Sigmoid colon (tissue), 7 donors: ENCODE measurements around the gene TMEM143. TPM values are rescaled to one million over a fixed set of nuclear protein-coding genes. Genes with fewer than 3 reads are reported as not detected.

Experiments
- DNase-seq: peaks from one replicate; pipeline ENCODE4 v3.0.0-alpha.2; 2019
- H3K27ac ChIP-seq, 4 donors: fragments of 200-600 bp; sonication (generic); one replicate each; pipeline ENCODE4 v1.5.1; 2016 to 2019; ENCODE audit warnings: mild to moderate bottlenecking in 1 of 4
- H3K27me3 ChIP-seq, 3 donors: fragments of 200-600 bp; sonication (generic); one replicate each; pipeline ENCODE4 v1.5.1; 2019; ENCODE audit warnings: mild to moderate bottlenecking in 1 of 3
- H3K36me3 ChIP-seq, 4 donors: fragments of 200-600 bp; sonication (generic); one replicate each; pipeline ENCODE4 v1.5.1; 2016 to 2019
- H3K4me1 ChIP-seq, 4 donors: fragments of 200-600 bp; sonication (generic); one replicate each; pipeline ENCODE4 v1.5.1; 2017 to 2019
- H3K4me3 ChIP-seq, 4 donors: fragments of 200-600 bp; sonication (generic); one replicate each; pipeline ENCODE4 v1.5.1; 2017 to 2019; ENCODE audit warnings: mild to moderate bottlenecking in 2 of 4, moderate library complexity in 1 of 4
- H3K9me3 ChIP-seq, 4 donors: fragments of 200-600 bp in 3 of 4; sonication (generic) in 3 of 4; one replicate each; pipeline versions ENCODE4 v1.5.1 to v1.6.1; 2013 to 2019
- EP300 ChIP-seq, 4 donors: sonication (generic); formaldehyde crosslinking; IDR thresholded peaks; one replicate each; pipeline ENCODE4 v1.6.1; 2017; ENCODE audit warnings: antibody characterized with exemption in 4 of 4
- POLR2A ChIP-seq, 2 donors: fragments of 450-650 bp; IDR thresholded peaks; one replicate each; pipeline ENCODE4 v1.6.1; 2016; ENCODE audit warnings: antibody characterized with exemption in 2 of 2, mild to moderate bottlenecking in 2 of 2, moderate library complexity in 2 of 2
- POLR2AphosphoS5 ChIP-seq, 4 donors: sonication (generic); formaldehyde crosslinking; IDR thresholded peaks; one replicate each; pipeline ENCODE4 v1.6.1; 2017; ENCODE audit warnings: antibody characterized with exemption in 4 of 4
- WGBS, 2 donors: extraction: QIAGEN DNeasy Blood & Tissue Kit; methylation state at CpG; one replicate each; pipeline ENCODE4 v1.1.7; 2013; 5-methylcytosine and 5-hydroxymethylcytosine counted together
- intact Hi-C: fragments of 100-400 bp; cut with DNase I; formaldehyde crosslinking; loops from one replicate; pipeline ENCODE4 v1.15.1; 2023
- polyA plus RNA-seq, 3 donors: library from polyadenylated mRNA; stranded (reverse); fragments of 200-250 nt; gene quantifications; one replicate each; pipeline ENCODE4 v1.2.3, GENCODE V29; 2013
- total RNA-seq, 4 donors: library from RNA; depleted of rRNA; stranded (reverse); fragments of >200 nt; gene quantifications; one replicate each; pipeline ENCODE4 v1.1.0, GENCODE V29; 2016
- TF ChIP-seq, protein P1 (sequence below), 4 experiments: fragments of 450-650 bp in 3 of 4; fragments of 200-600 bp in 1 of 4; IDR thresholded peaks; one replicate each; pipeline ENCODE4 v1.5.1; 2016 to 2019; ENCODE audit warnings: antibody characterized with exemption in 4 of 4, mild to moderate bottlenecking in 3 of 4, moderate library complexity in 2 of 4
- donor health status: healthy with polysubstance abuse.
- donor health status: Bipolar disorder and iron deficiency.
- donor health status: healthy.

The TMEM143 gene
- total and polyA plus RNA-seq, 7 donors, result 4.2 to 8.9 (median 6.8) TPM

DNA sequence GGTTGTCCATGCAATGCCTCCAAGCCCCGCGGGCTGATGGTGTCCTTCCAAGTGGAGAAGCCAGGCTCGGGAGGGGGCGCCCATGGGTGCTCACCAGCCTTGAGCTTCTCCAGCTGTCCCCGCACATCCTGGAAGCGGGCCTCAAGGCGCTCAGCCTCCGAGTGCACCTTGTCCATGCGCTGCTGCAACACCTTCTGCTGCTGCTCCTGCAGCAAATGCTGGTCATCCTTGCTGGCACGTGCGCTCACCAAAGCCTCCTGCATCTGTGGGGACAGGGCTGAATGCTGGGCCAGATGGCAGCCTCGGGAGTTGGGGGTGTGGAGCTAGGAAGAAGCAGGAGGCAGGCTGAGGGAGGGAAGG lies 61.2 kb downstream of the TMEM143 start:
- Histone ChIP-seq H3K36me3 (no peaks in the 10 kb centered on the region), H3K4me1 (no peaks in the 10 kb centered on the region), H3K9me3 (no peaks in the 10 kb centered on the region), H3K27ac (no peak overlapping the region), H3K27me3 (no peaks in the 10 kb centered on the region), H3K4me3 (no peak overlapping the region)
- TF ChIP-seq POLR2A (IDR thresholded peaks at IDR 0.05), result no peak
- TF ChIP-seq POLR2AphosphoS5 (IDR thresholded peaks at IDR 0.05), result no peak
- TF ChIP-seq EP300 (IDR thresholded peaks at IDR 0.05), result no peak
- TF ChIP-seq, protein P1, sequence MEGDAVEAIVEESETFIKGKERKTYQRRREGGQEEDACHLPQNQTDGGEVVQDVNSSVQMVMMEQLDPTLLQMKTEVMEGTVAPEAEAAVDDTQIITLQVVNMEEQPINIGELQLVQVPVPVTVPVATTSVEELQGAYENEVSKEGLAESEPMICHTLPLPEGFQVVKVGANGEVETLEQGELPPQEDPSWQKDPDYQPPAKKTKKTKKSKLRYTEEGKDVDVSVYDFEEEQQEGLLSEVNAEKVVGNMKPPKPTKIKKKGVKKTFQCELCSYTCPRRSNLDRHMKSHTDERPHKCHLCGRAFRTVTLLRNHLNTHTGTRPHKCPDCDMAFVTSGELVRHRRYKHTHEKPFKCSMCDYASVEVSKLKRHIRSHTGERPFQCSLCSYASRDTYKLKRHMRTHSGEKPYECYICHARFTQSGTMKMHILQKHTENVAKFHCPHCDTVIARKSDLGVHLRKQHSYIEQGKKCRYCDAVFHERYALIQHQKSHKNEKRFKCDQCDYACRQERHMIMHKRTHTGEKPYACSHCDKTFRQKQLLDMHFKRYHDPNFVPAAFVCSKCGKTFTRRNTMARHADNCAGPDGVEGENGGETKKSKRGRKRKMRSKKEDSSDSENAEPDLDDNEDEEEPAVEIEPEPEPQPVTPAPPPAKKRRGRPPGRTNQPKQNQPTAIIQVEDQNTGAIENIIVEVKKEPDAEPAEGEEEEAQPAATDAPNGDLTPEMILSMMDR (IDR thresholded peaks at IDR 0.05), result no peak
- intact Hi-C loops, result no loop called here
- WGBS, 2 donors, result 92 to 94% methylated on average over 12 of the region's 12 CpGs
- DNase-seq, result no peak

DNA sequence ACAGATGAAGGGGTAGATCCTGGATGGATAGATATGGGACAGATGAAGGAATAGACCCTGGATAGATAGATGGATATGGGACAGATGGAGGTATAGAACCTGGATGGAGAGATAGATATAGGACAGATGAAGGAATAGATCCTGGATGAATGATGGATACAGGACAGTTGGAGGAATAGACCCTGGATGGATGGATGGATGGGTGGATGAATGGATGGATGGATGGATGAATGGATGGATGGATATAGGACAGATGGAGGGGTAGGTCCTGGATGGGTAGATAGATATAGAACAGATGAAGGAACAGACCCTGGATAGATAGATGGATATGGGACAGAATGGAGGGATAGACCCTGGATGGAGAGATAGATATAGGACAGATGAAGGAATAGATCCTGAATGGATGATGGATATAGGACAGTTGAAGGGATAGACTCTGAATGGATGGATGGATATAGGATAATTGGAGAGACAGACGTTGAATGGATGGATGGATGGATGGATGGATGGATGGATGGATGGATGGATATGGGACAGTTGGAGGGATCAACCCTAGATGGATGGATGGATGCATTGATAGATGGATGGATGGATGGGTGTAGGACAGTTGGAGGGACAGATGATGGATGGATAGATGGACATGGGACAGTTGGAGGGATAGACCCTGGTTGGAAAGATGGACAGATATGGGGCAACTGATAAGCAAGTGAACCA lies 61.7 kb downstream of the TMEM143 start:
- no peaks in the 10 kb centered on the region for H3K36me3 ChIP-seq
- no peaks in the 10 kb centered on the region for H3K27me3 ChIP-seq
- no peak for DNase-seq
- WGBS, 2 donors, result 96 to 97% methylated on average over 1 of the region's 1 CpG
- H3K9me3 ChIP-seq, result no peaks in the 10 kb centered on the region
- no peak overlapping the region for H3K4me3 ChIP-seq
- H3K27ac ChIP-seq, result no peak overlapping the region
- H3K4me1 ChIP-seq, result no peaks in the 10 kb centered on the region
- intact Hi-C loops, result no loop called here
- TF ChIP-seq, protein P1 (IDR thresholded peaks at IDR 0.05), result no peak
- no peak for TF ChIP-seq POLR2A (IDR thresholded peaks at IDR 0.05)
- TF ChIP-seq POLR2AphosphoS5 (IDR thresholded peaks at IDR 0.05), result no peak
- no peak for TF ChIP-seq EP300 (IDR thresholded peaks at IDR 0.05)

DNA sequence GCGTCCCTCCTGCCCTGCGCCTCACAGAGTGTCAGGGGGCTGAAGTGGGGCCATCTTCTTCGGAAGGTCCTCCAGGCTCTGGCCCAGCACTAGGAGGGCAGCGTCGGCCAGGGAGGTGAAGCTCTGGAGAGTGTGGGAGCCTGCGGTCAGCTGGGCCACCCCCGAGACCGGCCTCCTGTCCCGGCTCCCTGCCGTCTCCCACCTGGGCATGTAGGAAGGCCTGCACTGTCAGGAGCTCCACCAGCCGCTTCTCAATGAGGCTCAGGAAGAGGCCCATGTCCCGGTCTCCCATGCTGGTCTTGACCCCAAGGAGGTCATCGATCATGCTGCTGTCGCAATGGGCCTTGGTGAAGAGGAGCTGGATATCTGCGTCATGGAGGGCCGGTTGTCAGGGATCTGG lies 65.8 kb downstream of the TMEM143 start:
- H3K27me3 ChIP-seq, result peaks cover 0 to 3% (median 0%) of the 10 kb centered on the region in 3 donors
- TF ChIP-seq EP300 (IDR thresholded peaks at IDR 0.05), result no peak
- TF ChIP-seq POLR2AphosphoS5 (IDR thresholded peaks at IDR 0.05), result no peak
- TF ChIP-seq POLR2A (IDR thresholded peaks at IDR 0.05), result no peak
- TF ChIP-seq, protein P1 (IDR thresholded peaks at IDR 0.05), result no peak
- intact Hi-C loops, result no loop called here
- H3K4me1 ChIP-seq, result no peaks in the 10 kb centered on the region
- H3K36me3 ChIP-seq, result no peaks in the 10 kb centered on the region
- H3K27ac ChIP-seq, result no peak overlapping the region
- H3K4me3 ChIP-seq, result no peak overlapping the region
- 94% methylated on average over 16 of the region's 16 CpGs for WGBS, 2 donors
- no peak for DNase-seq
- H3K9me3 ChIP-seq, result no peaks in the 10 kb centered on the region

GRCh38 chr19:48296963-48297734 lies 66.6 kb downstream of the TMEM143 start:
- Histone ChIP-seq H3K27ac (no peak overlapping the region), H3K27me3 (peaks cover 0 to 3% (median 0%) of the 10 kb centered on the region in 3 donors), H3K4me3 (no peak overlapping the region), H3K36me3 (no peaks in the 10 kb centered on the region), H3K9me3 (no peaks in the 10 kb centered on the region), H3K4me1 (no peaks in the 10 kb centered on the region)
- no peak for TF ChIP-seq POLR2AphosphoS5 (IDR thresholded peaks at IDR 0.05)
- TF ChIP-seq POLR2A (IDR thresholded peaks at IDR 0.05), result no peak
- TF ChIP-seq EP300 (IDR thresholded peaks at IDR 0.05), result no peak
- TF ChIP-seq, protein P1 (IDR thresholded peaks at IDR 0.05), result no peak
- intact Hi-C loops, result no loop called here
- no peak for DNase-seq
- WGBS, 2 donors, result 86 to 92% methylated on average over 42 of the region's 42 CpGs
